ENCODE measurements around the gene PARD3B. TPM values are rescaled to one million over a fixed set of nuclear protein-coding genes. Genes with fewer than 3 reads are reported as not detected.

PARD3B gene
- total RNA-seq, 1 donor from 2014 or later: 0.96 TPM

DNA sequence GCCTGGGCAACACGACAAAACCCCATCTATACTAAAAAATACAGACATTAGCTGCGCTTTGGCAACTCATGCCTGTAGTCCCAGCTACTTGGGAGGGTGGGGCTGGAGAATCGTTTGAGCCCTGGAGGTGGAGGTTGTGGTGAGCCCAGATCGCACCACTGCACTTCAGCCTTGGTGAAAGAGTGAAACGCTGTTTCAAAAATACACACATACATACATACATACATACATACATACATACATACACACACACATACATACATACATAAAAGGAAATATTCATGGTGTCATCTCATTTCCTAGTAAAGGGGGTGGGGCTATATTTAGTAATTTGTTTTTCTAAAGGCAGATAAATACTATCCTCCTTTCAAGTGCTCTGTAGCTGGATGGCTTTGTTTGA, 205.1 kb downstream of the PARD3B start:
- intact Hi-C loops (cut with micrococcal nuclease): no loop called here

DNA sequence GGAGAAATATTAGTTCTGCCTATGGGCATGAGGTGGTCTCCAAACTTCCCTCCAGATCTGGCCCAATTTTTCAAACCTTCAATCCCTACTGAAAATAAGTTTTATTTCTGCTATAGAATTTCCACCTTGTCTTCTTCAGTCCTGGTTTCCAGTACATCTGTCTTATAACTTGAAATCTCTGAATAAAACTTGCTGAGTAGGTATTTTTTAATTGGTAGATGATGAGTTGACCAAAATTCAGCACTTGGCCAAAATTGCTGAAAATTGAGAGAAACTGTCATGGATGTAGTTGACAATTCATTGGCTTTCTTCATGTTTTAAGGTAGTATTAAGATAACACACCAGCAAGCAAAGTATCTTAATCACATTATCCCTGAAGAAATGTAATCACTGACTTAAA, 206.2 kb downstream of the PARD3B start:
- intact Hi-C loops (cut with micrococcal nuclease): no loop called here

DNA sequence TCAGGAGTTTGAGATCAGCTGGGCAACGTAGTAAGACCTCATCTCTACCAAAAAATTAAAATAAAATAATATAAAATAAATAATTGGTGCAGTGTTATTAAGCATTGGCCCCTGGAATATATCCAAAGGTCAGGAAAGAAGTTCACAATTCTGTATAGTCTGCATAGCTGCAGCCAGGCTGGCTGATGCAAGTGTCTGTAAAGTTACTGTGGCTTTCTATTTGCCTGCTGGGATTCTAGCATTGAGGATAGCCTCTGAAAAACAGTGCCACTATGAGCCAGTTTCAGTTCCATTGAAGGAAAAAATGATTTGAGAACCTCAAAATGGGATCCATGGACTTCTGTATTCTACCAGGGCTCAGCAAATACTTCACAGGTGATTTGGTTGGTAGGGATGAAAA, 208.6 kb downstream of the PARD3B start:
- intact Hi-C loops (cut with micrococcal nuclease): no loop called here

DNA sequence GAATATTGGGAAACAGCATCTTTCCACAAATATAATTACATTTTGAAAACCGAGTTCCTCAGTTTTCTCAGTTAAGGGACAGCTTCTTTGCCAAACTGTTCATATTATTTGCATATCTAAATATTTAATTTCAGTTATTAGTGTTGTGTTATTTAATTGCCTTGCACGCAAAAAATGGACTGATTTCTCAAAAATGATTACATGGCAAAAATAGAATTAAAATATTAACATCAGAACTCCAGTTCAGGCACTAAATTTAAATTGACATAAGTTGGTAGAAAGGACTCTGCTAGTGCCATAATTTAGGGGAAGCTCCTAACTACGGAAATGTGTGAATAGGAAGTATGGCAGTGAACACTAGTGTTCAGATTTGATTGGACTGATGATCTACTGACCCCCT, 209.6 kb downstream of the PARD3B start:
- intact Hi-C loops (cut with micrococcal nuclease): no loop called here

DNA sequence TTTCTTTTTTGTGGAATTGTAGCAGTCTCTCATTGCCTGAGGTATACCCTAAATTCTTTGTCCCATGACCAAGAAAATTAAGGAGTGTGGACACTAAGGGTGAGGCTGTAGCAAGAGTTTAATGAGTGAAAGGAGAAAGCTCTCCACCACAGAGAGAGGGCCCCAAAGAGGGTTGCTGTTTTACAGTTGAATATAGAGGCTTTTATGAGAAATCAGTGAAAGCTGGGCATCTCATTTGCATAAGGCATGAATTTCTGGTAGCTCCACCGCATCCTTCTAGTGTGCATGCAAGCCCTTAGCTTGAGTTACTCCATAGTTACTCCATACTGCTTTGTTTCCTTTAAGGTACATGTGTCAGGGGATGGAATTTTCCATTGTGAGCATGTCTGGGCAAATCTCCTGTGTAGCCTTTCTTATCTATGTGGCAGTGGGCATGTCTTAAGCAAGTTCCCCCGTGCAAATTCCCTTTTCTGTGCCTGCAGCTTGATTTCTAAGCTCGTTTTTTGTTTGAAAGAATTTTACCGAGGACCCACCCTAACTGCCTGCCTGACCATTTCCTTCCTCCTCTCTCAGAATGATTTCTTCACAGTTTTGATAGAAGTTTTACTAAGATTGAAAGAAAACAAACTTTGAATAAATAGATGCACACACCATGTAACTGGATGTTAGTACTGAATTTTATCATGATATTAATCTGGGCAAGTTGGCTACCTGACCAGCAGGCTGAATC, 218.9 kb downstream of the PARD3B start:
- intact Hi-C loops (cut with micrococcal nuclease): no loop called here

DNA sequence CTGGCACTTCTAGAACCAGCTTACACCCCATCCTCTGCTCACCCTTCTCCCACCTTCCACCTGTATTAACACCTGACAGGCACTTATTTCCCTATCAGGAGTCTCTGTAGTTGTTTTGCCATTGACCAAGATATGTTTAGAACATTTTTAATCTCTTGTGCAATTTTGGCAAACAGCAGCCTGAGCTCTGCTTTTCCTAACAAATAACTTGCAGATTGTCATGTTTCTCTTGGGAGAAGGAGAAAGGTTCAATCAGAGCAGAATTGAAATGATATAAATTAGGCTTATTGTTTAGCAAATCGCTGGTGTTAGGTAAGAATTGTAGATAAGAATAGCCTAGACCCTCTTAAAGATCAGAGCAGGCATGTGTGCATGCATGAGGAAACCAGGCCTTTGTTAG, 225.5 kb downstream of the PARD3B start:
- intact Hi-C loops (cut with micrococcal nuclease): no loop called here

DNA sequence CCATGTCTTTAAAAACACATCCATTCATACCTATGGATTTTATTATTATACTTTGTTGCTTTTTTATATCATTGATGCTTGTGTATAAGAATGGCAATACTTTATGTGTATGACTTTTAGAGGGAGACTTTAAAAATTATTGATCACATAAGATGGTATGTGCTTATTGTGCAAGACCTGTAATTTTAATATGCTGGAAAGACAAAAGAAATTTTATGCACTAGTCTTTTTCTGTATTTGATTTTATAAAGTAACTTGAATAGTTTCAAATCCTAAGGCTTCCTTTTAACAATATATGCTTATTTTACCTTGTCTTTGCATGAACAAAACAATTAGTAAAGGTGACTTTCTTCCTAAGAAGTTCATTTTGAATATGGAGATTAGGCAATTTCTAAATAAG, 226.4 kb downstream of the PARD3B start:
- intact Hi-C loops (cut with micrococcal nuclease): no loop called here

DNA sequence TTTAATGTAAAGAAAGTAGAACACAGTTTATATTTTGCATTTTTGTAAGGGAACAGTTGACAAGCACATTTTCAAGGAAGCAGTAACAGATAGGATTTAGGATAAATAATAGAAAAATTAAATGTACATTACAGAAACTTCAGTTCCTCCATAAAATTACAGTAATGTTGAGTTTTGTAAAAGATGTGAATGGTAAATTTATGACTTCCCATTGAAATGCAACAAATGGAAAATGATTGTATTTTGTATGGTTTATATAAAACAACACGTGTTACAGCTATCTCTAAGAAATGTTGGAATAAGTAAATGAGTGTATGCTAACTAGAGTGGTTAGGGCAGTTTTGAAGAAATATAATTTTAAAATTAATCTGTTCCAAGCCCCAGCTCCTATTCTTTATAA, 227.3 kb downstream of the PARD3B start:
- intact Hi-C loops (cut with micrococcal nuclease): no loop called here

DNA sequence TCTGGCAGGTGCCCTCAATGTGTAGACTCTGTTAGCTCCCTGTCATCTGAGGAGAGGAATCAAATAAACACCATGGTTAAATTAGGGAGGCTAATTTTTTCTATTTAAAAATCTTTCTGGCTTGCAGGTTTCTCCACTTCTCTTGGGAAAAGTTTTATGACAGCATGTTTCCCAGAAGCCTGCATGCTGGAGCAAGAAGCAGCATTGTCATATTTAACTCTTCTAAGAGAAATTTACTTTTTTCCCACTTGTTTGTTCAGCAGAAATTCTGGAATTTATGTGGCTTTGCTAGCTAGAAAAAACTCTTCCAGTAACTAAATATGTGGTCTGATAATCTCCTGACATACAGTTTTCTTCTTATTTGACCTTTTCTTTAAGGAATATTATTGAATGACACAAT, 230.5 kb downstream of the PARD3B start:
- intact Hi-C loops (cut with micrococcal nuclease): no loop called here

DNA sequence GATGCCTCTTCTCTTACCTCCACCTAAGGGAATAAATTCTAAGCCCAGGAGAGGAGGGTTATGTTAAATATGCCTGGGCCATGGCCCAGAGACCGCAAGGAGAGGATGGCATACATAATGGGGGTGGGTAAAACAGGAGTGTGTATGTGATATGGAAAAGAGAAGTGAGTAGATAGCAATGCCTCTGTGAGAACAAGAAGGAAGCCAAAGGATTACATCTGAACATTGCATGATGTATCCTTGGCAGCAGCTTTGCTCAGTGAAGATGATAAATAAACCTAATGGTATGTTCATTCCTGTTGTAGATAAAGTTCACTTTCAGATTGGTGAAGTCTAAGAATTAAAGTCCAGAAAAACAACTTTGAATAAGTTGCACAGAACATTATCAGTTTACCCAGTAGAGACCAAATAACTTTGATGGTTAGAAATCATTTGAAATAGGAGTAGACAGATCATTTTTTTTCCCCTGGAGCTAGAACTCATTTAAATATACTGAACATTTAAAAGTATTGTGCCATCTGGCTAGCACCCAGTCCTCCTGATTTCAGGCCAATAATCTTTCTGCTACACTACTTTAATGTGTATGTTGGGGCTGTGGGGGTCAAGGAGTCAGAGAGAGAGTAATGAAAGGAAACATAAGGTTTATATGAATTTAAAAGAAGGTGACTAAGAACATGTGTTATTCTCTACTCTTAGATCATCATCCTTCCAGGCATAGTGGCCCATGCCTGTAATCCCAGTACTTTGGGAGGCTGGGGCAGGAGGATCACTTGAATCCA, 231.7 kb downstream of the PARD3B start:
- intact Hi-C loops (cut with micrococcal nuclease): no loop called here

DNA sequence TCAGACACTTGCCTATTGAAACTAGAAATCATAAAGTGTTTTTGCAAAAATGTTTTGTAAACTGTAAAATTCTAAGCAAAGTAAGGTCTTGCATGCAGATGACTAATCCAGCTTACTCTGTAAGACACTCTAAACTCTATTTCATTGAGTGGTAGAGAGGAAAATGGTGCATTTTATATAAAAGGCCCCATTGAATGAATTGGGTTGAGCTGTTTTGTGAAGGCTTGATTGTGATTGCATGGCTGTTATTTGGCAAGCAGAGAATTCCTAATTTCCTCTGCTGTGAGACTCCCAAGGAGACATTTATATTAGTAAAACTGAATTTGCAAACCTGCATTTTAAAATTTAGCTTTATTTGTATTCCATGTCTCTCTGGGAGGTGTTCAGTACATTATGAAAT, 234.5 kb downstream of the PARD3B start:
- intact Hi-C loops (cut with micrococcal nuclease): no loop called here

DNA sequence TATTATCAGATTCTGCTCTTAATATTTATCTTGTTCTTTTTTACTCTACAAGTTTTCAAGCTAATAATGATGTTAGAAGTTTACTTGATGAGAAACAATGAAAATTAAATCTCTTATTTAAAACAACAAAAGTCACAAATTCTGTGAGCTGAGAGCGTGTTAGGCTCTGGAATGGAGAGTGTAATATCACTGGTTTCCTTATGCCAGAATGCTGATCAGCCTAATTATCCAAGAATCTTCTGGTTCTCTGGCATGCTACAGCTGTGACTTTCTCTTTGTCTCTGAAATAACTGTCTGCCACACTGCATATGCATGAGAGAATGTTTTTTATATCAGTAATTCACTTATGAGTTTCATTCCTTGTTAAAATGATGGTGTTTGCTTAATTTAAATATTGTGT, 236.7 kb downstream of the PARD3B start:
- intact Hi-C loops (cut with micrococcal nuclease): no loop called here

DNA sequence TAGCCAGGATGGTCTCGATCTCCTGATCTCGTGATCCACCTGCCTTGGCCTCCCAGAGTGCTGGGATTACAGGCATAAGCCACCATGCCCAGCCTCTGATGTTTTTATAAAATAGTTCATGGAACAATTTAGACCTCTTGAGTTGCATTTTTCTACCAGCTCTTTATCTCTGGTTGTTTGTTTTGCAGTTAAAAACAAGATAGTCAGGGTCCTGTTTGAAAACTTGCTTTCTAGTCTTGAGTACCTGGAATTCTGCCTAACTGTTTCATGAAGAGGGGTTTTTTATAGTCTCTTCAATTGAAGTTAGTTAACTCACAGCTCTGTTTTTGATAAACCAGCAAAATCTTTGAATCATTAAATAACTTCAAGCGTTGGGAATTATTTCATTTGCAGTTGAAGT, 244.8 kb downstream of the PARD3B start:
- intact Hi-C loops (cut with micrococcal nuclease): no loop called here

DNA sequence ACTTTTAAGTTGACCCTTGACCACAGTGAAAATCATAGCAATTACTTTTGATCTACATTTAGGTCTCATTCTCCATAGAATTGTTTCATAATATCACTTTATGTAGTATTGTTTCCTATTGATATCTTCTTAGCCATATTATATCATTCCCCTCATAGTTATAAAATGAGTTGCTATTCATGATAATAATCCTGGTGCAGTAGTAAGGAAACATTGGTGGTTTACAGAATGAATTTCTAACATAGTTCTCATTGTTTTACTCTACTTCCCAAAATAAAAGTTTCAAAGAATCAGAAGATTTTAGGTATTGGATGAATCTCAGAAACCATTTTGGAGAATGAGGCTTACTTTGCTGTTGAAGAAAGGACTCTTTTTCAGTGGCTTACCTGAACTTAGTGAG, 246.0 kb downstream of the PARD3B start:
- intact Hi-C loops (cut with micrococcal nuclease): no loop called here

DNA sequence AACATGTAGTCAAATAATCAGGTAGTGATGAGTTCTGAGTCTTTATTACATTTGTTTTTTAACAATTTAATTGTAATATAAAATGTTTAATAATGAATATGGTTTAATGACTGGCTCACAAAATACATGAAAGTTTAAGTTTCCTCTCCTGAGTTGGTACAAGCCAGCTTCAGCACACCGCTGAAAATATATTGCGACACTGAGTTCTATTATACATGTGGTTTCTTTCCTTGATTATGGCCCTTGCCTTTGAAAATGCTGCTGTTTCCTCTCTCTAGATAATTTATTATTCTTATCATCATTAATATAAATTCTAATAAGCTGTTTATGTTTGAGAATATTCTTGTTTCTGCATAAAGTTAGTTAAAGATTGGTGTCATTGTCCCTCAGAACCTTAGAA, 249.3 kb downstream of the PARD3B start:
- intact Hi-C loops (cut with micrococcal nuclease): no loop called here

DNA sequence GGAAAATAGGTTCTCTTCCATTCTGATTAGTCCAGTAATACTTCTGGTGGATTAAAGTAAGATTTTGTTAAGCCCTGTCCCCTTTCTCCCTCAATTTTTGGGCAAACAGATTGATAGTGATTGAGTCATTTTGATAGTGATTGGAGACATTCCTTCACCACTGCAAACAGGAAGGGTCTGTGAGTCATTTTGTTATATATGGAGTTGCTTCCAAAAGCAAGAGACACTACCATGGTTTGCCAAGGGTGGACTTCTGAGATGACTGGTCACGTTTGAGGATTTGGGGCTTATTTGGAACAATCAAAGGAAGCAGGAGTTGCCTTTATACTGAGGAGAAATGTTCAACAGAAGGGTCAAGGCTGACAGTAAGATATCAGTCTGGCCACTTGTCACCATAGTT, 249.9 kb downstream of the PARD3B start:
- intact Hi-C loops (cut with micrococcal nuclease): no loop called here

DNA sequence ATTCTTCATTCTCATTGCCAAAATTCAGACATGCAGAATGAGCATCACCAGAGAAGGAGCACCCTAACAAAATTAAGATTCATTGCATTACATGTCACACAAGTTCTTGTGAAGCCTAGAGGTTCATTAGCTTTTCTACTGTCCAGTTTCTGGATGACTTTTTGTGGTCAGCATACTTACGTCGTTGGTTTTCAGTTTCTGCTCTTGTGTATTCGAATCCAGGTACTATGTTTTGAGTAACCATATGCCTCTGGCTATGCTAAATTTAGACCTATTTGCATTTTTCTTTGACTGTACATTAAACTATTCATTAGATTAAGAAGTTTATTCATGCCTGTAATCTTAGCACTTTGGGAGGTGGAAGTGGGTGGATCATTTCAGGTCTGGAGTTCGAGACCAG, 251.3 kb downstream of the PARD3B start:
- intact Hi-C loops (cut with micrococcal nuclease): no loop called here

DNA sequence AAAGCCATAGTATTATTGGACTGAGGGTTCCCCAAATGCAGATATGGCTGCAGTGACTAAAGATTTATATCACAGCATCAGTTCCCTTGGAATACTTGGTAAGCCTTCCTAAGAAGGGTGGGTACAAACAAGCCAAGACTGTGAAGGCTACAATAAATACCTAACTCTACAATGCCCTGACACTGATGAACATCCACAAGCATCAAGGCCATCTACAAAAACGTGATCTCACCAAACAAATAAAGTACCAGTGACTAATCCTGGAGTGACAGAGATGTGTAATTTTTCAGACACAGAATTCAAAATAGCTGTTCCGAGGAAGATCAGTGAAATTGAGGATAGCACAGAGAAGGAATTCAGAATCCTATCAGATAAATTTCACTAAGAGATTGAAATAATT, 254.5 kb downstream of the PARD3B start:
- intact Hi-C loops (cut with micrococcal nuclease): no loop called here

DNA sequence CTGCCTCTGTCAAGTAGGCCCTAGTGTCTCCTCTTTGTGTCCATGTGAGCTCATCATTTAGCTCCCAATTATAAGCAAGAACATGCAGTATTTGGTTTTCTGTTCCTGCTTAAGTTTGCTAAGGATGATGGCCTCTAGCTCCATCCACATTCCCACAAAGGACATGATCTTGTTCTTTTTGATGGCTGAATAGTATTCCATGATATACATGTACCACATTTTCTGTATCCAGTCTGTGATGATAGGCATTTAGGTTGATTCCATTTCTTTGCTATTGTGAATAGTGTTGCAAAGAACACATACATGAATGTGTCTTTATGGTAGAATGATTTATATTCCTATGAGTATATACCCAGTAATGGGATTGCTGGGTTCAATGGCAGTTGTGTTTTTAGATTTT, 263.2 kb downstream of the PARD3B start:
- intact Hi-C loops (cut with micrococcal nuclease): no loop called here

DNA sequence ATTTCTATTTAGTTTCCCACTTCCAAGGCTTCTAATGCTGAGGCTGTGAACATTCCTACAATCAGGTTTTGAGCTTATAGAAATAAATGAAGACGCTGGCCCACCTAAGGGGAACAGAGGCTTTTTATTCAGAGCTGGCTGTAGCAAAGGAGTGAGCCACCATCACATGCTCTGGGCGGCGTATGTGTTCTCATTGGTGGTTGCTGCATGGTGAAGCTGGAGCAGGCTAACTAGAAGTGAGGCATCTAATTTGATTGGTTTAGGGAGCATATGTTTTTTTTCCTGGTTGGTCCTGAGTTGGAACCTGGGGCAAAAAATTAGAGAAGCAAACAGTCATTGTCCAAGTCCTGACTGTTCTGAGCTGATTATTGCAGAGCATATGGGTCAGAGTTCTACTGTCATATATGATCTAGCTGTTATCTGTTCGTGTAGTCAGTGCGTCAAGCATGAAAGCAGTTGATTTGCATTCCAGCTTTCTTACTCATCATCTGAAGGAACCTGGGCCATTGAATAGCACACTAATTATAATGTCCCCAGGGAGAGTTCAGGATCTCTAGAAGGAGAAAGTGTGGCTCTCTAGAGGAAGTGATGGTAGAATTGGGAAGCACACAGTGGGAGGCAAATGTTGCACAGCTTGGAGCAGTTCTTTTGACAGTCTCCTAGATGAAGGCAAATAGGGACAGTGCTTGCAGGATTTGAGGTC, 279.6 kb downstream of the PARD3B start:
- intact Hi-C loops (cut with micrococcal nuclease): no loop called here

DNA sequence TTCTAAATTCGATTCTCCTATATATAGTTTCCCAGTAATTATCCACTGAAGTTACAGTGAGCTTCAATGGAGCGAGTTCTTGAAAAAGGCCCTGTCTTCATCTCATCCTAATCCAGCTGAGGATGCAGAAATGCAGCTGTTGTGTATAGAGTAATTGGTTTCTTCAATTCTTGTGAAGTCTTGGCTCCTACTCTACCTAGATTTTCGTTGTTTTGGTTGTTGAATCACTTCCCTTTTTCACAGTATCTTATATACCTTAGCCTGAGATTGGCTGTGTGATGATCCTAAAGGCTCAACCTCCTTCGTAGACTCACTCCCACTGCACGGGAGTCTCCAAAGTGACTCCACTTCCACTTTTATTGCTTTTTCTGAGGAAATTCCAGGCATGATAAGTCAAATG, 280.4 kb downstream of the PARD3B start:
- intact Hi-C loops (cut with micrococcal nuclease): no loop called here

Data from T-helper 1 cell treated with Interleukin-12 subunit alpha and Interleukin-12 subunit beta and Interleukin-4 antibody, amounts not matched to agents 30 ng/mL and 1 ng/mL, for 36 hours (primary cell).